ENCODE results near the gene MYO1C.

MYO1C gene

GRCh38 chr17:1495265-1495989 lies 2.9 kb upstream of the MYO1C start:
- DNase-seq = no peak
- Mint-ChIP-seq H3K27ac (no peak overlapping the region), H3K27me3 (peaks cover 4% of the 10 kb centered on the region), H3K4me1 (ENCODE audit: low read depth) (peaks cover 12% of the 10 kb centered on the region), H3K4me3 (no peak overlapping the region), H3K36me3 (ENCODE audit: low read depth) (peaks cover 22% of the 10 kb centered on the region), H3K9me3 (no peaks in the 10 kb centered on the region)

DNA sequence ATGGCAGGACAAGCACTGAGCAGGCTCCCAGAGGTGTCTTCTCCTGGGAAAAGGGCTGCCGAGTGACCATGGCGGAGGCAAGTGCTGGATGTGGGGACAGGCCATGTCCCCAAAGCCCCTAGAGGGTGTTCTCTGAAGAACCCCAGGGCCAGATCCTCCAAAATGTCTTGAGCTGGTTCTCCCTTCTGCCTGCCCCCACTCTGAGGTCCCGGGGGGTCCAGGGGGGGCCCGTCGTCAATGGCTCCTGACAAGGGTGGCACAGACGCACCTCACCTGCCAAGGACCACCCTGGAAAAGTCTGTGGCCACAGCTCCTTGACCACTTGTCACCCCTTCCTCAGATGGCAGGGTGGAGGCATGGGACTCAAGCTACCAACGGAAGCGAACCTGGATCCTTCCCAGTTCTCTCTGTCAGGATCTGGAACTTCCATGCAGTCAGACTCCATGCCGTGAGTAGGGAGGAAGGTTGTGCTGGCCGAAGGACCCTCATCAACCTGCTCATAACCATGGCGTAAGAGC lies 2.3 kb upstream of the MYO1C start:
- Mint-ChIP-seq H3K27me3 (peaks cover 4% of the 10 kb centered on the region), H3K36me3 (ENCODE audit: low read depth) (peaks cover 22% of the 10 kb centered on the region), H3K4me1 (ENCODE audit: low read depth) (peaks cover 16% of the 10 kb centered on the region), H3K27ac (no peak overlapping the region), H3K9me3 (no peaks in the 10 kb centered on the region), H3K4me3 (no peak overlapping the region)
- DNase-seq = no peak

GRCh38 chr17:1494203-1494602 lies 1.7 kb upstream of the MYO1C start:
- no peak overlapping the region for H3K4me3 Mint-ChIP-seq

GRCh38 chr17:1493291-1493980 lies 950 bp upstream of the MYO1C start:
- H3K9me3 Mint-ChIP-seq = no peaks in the 10 kb centered on the region
- H3K27me3 Mint-ChIP-seq = peaks cover 4% of the 10 kb centered on the region
- peaks cover 24% of the 10 kb centered on the region for H3K4me1 Mint-ChIP-seq (ENCODE audit: low read depth)
- H3K4me3 Mint-ChIP-seq = no peak overlapping the region
- H3K36me3 Mint-ChIP-seq (ENCODE audit: low read depth) = peaks cover 22% of the 10 kb centered on the region
- H3K27ac Mint-ChIP-seq = no peak overlapping the region
- DNase-seq = no peak

More at GRCh38 chr17:1494203-1494602, 1.7 kb upstream of the MYO1C start:
- DNase-seq = no peak
- Mint-ChIP-seq H3K27me3 (peaks cover 4% of the 10 kb centered on the region), H3K9me3 (no peaks in the 10 kb centered on the region), H3K27ac (no peak overlapping the region), H3K36me3 (ENCODE audit: low read depth) (peaks cover 22% of the 10 kb centered on the region), H3K4me1 (ENCODE audit: low read depth) (peaks cover 16% of the 10 kb centered on the region)

DNA sequence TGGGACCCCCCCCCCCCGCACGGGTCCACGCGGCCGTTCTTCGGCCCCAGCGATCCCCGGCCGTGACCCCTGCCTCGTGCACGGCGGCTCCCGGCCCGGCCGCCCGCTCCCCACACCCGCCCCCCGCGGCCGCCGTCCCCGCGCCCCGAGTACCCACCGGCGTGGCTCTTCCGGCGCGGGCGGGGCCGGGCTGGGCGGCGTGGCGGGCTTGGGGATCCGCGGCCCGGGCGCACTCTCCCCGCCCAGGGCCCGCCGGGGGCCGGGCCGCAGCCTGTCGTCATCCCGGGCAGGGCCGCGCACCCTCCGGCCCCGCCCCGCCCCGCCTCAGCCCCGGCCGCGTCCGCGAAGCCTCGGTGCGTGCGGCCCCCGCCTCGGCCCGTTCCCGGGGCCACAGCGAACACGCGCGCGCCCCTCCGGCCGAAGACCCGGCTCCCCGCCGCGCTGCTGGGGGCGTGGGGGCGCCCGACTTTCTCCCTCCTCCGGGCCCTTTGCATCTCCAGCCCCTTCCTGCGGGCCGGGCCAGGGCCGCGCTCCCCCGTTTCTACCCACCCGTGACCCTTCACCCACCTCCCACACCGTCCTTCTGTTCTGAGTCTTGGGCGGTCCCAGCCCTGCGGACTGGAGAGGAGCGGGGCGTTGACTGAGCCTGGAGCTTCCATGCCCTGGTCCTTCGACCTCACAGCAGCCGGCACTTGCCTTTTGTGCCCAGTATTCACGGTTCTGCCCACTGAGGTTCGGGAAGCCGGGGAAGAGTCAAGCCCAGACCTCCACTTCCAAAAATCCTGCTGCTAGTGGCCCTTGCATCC lies 840 bp downstream of the MYO1C start:
- peak overlapping the region; percentile 85 for H3K4me3 Mint-ChIP-seq
- H3K36me3 Mint-ChIP-seq (ENCODE audit: low read depth) = peaks cover 15% of the 10 kb centered on the region
- peaks cover 4% of the 10 kb centered on the region for H3K27me3 Mint-ChIP-seq
- peak overlapping the region; percentile 87 for H3K27ac Mint-ChIP-seq
- H3K9me3 Mint-ChIP-seq = no peaks in the 10 kb centered on the region
- peaks cover 34% of the 10 kb centered on the region for H3K4me1 Mint-ChIP-seq (ENCODE audit: low read depth)
- peak; percentile 67 for DNase-seq

DNA sequence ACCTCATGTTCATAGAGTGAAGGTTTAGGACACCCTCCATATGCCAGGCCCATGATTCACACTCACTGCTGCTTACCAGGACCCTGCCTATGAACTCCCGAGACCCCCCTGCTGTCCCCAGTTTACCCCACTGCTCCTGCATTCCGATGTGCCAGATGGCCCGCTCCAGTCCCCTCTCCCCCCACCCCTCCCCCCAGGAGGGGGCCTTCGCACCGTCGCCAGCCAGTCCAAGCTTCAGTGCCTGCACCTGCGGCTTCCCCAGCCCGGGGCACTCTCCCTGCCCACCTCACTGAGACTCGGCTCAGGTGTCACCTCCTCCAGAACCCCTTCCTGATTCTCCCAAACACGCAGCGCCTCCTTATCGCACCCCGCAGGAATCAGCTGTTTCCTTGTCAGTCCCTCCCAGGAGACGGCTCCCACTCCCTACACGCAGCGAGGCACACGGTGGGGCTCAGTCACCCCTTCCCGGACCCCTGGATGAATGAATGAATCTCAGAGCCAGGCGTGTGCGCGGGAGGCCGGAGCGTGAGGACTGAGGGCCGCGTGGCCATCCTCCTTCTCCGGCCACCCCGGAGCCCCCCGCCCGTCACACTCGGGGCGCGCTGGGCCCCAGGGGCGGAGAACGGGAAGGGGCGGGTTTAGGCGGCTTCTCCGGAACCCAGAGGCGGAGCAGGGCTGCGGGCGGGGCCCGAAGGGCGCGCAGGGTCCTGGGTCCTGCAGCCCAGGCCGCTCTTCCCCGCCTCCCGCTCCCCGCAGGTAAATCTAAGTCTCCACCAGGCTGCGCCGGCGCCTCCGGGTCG lies 1.6 kb downstream of the MYO1C start:
- H3K9me3 Mint-ChIP-seq = no peaks in the 10 kb centered on the region
- peak; percentile 81 for DNase-seq
- peaks cover 4% of the 10 kb centered on the region for H3K27me3 Mint-ChIP-seq
- H3K4me3 Mint-ChIP-seq = peak overlapping the region; percentile 85
- H3K4me1 Mint-ChIP-seq (ENCODE audit: low read depth) = peaks cover 36% of the 10 kb centered on the region
- peak overlapping the region; percentile 76 for H3K27ac Mint-ChIP-seq
- H3K36me3 Mint-ChIP-seq (ENCODE audit: low read depth) = peaks cover 7% of the 10 kb centered on the region

DNA sequence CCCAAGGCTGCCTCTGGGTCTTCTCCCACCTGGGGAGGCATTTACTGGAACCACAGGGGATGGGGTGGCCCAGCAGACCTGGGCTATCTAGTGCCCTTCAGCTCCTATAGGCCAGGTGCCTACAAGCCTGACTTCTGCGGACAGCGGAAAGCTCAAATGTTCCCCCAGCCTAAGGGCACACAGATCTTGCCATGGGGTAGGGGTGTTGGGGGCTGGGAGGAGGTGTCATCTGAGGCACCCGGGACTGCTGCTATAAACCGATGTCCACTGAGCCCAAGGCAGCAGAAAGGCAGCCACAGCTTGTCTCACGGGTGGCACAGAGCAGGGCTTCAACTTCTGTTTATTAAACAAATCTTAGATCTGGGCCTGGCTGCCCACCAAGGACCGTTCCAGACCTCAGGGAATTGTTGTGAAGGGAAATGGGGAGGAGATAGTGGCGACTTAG lies 3.6 kb downstream of the MYO1C start:
- no peak for DNase-seq
- Mint-ChIP-seq H3K27me3 (peaks cover 4% of the 10 kb centered on the region), H3K4me1 (ENCODE audit: low read depth) (peaks cover 41% of the 10 kb centered on the region), H3K27ac (no peak overlapping the region), H3K4me3 (peak overlapping the region; percentile 60), H3K9me3 (no peaks in the 10 kb centered on the region), H3K36me3 (ENCODE audit: low read depth) (no peaks in the 10 kb centered on the region)

GRCh38 chr17:1487939-1488825 lies 4.3 kb downstream of the MYO1C start:
- H3K36me3 Mint-ChIP-seq (ENCODE audit: low read depth) = no peaks in the 10 kb centered on the region
- peaks cover 4% of the 10 kb centered on the region for H3K27me3 Mint-ChIP-seq
- peaks cover 41% of the 10 kb centered on the region for H3K4me1 Mint-ChIP-seq (ENCODE audit: low read depth)
- H3K27ac Mint-ChIP-seq = peak overlapping the region; percentile 52
- DNase-seq = peak; percentile 83
- no peaks in the 10 kb centered on the region for H3K9me3 Mint-ChIP-seq
- H3K4me3 Mint-ChIP-seq = peak overlapping the region; percentile 75

DNA sequence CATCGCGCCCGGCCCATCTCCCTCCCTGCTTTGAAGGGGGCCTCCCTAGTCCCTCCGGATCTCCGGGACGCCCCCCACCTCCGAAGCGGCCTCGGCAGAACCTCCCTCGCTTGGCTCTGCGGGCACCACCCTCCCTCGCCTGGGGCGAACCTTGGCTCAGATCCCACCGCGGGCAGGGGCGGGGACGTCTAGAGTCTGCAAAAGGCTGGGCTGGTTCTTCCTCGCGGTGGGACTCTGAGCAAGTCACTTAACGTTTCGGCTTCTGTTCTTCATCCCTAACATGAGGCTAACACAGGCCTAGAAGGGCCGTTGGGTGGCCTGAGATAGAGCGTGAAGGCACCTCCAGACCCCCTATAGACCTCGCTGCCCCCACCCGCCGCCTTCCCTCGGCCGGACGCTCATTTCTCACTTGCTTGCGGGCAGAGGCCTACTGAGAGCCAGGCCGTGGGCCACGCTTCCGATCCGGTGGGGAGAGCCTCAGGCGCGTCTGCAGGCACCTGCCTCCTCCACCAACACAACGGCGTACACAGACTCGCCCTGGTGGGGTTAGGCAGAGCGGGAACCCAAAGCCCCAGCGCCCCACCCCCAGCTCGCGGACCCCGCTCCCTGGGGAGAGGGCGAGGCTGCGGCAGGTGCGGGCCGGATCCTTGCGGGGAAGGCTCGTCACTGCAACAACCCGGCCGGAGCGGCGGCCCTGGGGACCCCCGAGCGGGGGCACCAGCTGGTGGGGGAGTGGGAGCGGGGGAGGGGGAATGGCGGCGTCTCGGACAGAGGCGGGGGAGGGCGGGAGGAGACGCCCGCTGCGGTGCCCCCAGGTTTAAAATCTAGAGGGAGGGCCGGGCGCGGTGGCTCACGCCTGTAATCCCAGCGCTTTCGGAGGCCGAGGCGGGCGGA lies 5.4 kb downstream of the MYO1C start:
- H3K9me3 Mint-ChIP-seq = no peaks in the 10 kb centered on the region
- H3K27ac Mint-ChIP-seq = peak overlapping the region; percentile 75
- no peaks in the 10 kb centered on the region for H3K36me3 Mint-ChIP-seq (ENCODE audit: low read depth)
- DNase-seq = peak; percentile 81
- H3K27me3 Mint-ChIP-seq = peaks cover 2% of the 10 kb centered on the region
- peak overlapping the region; percentile 75 for H3K4me3 Mint-ChIP-seq
- peaks cover 36% of the 10 kb centered on the region for H3K4me1 Mint-ChIP-seq (ENCODE audit: low read depth)

GRCh38 chr17:1485423-1486376 lies 6.8 kb downstream of the MYO1C start:
- Mint-ChIP-seq H3K4me3 (peak overlapping the region; percentile 67), H3K4me1 (ENCODE audit: low read depth) (peaks cover 31% of the 10 kb centered on the region), H3K36me3 (ENCODE audit: low read depth) (peaks cover 8% of the 10 kb centered on the region), H3K9me3 (no peaks in the 10 kb centered on the region), H3K27ac (no peak overlapping the region), H3K27me3 (no peaks in the 10 kb centered on the region)
- DNase-seq = peak; percentile 79

DNA sequence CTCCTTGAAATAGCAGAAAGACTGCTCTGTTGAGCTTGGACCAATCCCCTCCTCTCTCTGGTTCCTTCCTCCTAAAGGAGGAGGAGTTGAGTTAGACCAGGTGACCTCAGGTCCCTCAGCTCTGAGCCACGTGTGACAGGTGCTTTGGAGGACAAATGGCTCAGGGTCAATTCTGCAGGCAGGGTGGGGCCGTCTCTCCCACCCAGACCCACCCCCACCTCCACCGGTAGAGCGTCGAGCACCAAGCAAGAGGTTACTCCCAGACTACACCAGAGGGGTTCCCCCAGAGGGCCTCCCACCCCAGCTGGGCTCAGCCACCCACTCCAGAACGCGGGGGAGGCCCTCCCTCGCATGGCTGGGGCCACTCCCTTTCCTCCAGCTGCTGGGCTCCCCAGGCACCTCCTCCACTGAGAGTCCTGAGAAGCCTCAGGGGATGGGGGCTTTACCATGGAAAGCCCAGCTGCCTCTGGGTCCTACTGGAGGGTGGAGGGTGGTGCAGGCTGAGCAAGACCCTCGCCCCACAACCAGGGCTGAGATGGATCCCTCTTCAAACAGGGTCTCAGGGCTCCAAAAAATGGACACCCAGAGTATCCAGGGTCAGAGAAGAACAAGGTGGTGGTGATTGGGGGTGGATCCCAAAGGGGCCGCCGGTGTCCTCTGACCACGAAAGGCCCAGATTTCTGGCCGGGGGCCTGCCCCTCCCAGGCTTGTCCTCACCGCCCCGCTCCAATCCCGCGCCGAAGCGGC lies 7.6 kb downstream of the MYO1C start:
- peak; percentile 56 for DNase-seq
- Mint-ChIP-seq H3K36me3 (ENCODE audit: low read depth) (peaks cover 12% of the 10 kb centered on the region), H3K4me3 (peak overlapping the region; percentile 71), H3K9me3 (no peaks in the 10 kb centered on the region), H3K4me1 (ENCODE audit: low read depth) (peaks cover 25% of the 10 kb centered on the region), H3K27me3 (no peaks in the 10 kb centered on the region), H3K27ac (peak overlapping the region; percentile 82)

All from activated T-cell treated with anti-CD3 and anti-CD28 coated beads, Interleukin-2, amount 50 U/mL, for 24 hours (primary cell).